ENCODE data around the gene COL16A1.
A peak's percentile ranks its signal among the peaks of the same experiment; 100 is the strongest.

The COL16A1 gene
- total RNA-seq = 0 to 0.13 (median 0.06) reads per million in 9 experiments

DNA sequence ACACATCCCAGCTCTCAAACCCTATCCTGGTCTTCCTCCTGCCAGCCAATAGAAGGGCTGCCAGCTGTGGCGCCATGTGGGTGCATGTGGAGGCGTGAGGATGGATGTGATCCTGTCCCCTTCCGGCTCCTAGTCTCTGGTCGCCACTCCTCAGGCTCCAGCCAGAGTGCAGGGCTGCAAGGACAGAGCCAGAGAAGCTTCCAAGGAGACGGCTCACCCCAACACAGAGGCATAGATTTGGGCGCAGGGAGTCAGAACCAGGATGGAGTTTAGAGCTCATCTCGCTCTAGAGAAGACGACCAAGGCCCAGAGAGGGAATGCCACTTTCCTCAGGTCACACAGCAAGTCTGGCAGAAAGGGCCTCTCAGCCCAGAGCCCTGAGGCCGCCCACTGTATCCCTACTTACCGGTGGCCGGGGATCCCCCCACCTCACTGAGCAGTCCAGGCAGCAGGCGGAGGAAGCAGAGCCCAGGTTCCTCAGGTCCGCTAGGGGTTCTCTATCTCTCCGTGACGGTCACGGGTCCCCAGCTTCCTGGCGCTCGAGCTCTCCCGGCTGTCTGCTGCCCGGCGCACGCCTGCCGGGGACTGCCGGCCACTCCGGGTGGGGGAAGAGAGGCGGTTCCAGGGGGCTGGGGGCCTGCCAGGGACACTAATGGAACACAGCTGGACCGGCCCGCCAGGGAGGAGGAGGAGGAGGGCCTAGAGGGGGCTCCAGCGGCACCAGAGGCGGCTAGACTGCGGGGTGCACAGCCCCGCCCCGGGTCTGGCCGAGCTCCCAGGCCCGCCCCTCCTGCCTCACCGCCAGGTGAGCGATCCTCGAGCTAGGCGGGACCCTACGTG, at the start of gene COL16A1:
COL16A1 (minus strand) TSS at position 587 of the 840 bp plus-strand sequence. CDS start 1,824 bp downstream, outside the sequence.
- DNase-seq = no peak
- Mint-ChIP-seq H3K27me3 (peaks cover 3 to 17% of the 10 kb centered on the region in 2 donors), H3K27ac (peak within 1 kb of the TSS; percentile 66 to 86), H3K4me1 (ENCODE audit: low read depth in 2 of 2) (peaks cover 47 to 50% of the 10 kb centered on the region in 2 donors), H3K9me3 (no peaks in the 10 kb centered on the region), H3K36me3 (ENCODE audit: insufficient read depth) (peaks cover 4% of the 10 kb centered on the region), H3K4me3 (peak within 1 kb of the TSS; percentile 61 to 71)
- no peak for ATAC-seq (replicated peaks)

DNA sequence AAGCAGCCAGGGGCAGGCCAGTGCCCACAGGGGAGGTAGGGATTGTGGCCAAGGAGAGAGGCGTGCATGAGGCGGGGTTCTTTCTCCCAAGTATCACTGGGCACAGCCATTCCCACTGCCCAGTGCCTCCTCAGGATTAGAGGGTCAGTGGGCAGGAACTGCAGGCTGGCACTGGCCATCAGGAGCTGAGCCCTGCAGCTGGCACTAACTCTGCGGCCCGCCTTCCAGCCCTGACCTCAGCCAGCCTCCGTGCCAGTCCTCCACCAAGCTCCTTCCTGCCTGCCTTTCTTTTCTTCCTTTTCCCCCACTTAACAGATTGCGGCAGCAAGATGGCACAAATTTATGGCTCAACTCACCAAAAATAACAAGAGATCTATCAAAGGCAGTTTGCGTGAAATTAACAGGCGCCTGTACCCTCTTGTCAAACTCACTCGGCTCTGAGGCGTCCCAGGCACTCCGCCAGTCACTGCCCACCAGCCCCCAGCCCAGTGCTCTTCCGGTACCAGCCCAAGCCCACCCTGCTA, 49.2 kb upstream of the COL16A1 start:
- peak overlapping the region in 1 of 2 donors; percentile 10 for H3K27ac Mint-ChIP-seq

DNA sequence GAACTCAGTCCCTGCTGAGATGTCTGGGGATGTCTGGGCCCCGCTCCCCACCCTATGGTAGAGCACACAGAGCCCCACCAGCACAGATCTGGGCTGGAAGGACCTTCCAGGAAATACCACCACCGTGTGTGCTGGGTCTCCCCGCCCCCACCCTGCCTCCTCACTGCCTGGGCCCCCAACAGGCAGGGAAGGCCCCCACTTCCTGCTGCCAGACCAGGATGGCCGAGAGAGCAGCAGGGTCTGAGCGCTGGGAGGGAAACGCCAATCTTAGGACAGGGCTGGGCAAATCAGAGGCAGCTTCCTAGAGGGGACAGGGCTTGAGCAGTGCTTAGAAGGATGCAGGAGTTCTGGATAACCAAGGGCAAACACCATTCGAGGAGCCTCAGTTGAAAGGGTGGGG, 48.4 kb upstream of the COL16A1 start:
- Mint-ChIP-seq H3K9me3 (no peaks in the 10 kb centered on the region), H3K36me3 (ENCODE audit: insufficient read depth) (no peaks in the 10 kb centered on the region), H3K4me3 (peak overlapping the region; percentile 47 to 68), H3K27me3 (no peaks in the 10 kb centered on the region), H3K4me1 (ENCODE audit: low read depth in 2 of 2) (peaks cover 48 to 49% of the 10 kb centered on the region in 2 donors), H3K27ac (peak overlapping the region; percentile 10 to 22)
- DNase-seq (no peak), ATAC-seq (replicated peaks) (no peak)

More for the DNA sequence above, 49.2 kb upstream of the COL16A1 start:
- H3K9me3 Mint-ChIP-seq = no peaks in the 10 kb centered on the region
- H3K27me3 Mint-ChIP-seq = no peaks in the 10 kb centered on the region
- DNase-seq = no peak
- H3K36me3 Mint-ChIP-seq (ENCODE audit: insufficient read depth) = no peaks in the 10 kb centered on the region
- no peak for ATAC-seq (replicated peaks)
- H3K4me1 Mint-ChIP-seq (ENCODE audit: low read depth in 2 of 2) = peaks cover 43 to 46% of the 10 kb centered on the region in 2 donors
- H3K4me3 Mint-ChIP-seq = no peak overlapping the region

DNA sequence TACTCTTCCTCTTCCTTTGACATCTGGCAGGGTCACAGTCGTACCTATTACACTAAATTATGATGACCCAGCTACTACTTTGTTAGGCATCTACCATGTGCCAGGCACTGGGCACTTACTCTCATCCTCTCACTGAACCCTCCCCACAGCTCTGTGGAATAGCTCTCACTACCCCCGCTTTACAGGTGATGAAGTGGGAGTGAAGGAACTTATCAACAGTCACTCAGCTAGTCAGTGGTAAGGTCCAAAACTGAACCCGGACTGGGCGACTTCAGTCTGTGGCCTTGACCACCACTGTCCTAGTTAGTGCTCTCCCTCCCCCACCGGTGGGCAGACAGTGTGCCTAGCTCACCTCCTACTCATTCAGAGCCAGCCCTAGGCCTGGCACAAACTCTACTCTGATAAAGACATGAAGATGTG, 48.0 kb upstream of the COL16A1 start:
- peaks cover 53% of the 10 kb centered on the region in 2 donors for H3K4me1 Mint-ChIP-seq (ENCODE audit: low read depth in 2 of 2)
- no peak overlapping the region for H3K27ac Mint-ChIP-seq
- H3K4me3 Mint-ChIP-seq = peak overlapping the region; percentile 47 to 68
- H3K36me3 Mint-ChIP-seq (ENCODE audit: insufficient read depth) = no peaks in the 10 kb centered on the region
- no peak for ATAC-seq (replicated peaks)
- DNase-seq = no peak
- H3K27me3 Mint-ChIP-seq = no peaks in the 10 kb centered on the region
- H3K9me3 Mint-ChIP-seq = no peaks in the 10 kb centered on the region

DNA sequence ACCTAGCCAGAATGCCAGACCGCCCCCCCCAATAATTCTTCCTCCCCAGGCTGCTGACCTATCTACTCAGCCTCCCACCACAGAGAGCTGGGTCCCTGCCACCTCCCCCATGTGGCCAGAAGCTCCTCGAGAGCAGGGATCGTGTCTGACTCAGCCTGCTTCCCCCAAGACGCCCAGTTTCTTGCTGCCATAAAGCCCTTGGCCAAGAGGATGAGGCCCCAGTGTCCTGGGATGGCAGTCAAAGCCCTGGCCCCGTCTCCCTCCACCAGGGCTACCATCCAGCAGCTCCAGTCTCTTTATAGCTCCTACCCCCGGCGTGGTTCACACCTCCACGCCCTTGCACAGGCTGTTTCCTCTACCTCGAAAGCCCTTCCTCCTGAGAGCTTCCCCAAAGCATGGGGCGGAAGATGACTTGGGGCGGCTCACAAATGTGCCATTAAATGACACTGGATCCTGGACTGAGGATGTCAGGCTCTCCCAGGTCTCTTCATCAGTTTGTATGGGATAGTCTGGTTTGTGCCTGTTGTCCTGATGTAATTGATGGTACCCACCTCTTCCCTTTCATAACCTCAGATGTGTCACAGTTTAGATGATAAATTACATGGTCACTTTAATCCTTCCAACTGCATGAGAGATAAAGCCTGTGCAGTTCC, 47.2 kb upstream of the COL16A1 start:
- Mint-ChIP-seq H3K4me1 (ENCODE audit: low read depth in 2 of 2) (peaks cover 61% of the 10 kb centered on the region in 2 donors), H3K36me3 (ENCODE audit: insufficient read depth) (peaks cover 2% of the 10 kb centered on the region), H3K4me3 (peak overlapping the region; percentile 84 to 85), H3K27ac (peak overlapping the region; percentile 35 to 87), H3K27me3 (no peaks in the 10 kb centered on the region), H3K9me3 (no peaks in the 10 kb centered on the region)
- peak; percentile 96 for ATAC-seq (replicated peaks)
- peak; percentile 49 to 58 (median 51) for DNase-seq

DNA sequence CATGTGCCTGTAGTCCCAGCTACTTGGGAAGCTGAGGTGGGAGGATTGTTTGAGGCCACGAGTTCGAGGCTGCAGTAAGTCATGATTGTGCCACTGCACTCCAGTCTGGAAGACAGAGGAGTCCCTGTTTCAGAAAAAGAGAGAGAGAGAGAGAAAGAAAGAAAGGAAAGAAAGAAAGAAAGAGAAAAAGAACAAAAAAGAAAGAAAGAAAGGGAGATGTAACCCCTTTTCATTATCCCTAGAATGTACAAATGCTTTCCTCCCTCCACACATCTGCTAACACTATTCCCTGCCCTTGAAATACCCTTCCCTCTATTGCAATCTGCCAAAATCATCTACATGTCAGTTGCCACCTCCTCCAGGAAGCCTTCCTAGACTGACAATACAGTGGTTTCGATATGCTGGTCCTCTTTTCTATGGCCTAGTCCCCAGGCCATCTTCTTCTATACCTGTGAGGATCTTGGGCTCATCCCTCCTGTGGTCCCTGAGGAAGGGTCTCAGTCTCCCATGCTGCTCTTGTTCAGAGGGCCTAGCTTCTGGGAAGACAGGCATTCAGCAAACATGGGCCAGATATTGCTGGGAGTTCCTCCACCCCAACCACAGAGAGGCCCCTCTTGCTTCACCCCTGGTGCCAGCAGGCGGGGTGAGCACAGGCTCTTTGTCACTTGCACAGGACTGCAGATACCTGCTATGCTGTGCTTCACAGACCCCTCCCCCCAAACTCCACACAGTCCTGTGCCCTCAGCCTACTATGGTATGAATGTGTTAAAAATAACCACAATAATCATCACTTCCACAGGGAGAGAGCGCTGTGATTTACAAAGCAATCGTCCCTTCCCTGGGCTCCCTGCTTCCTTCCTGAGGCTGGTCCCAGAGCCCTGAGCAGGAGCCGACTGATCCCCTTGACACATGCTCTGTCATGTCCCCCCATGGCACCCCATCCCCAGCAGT, 46.2 kb upstream of the COL16A1 start:
- H3K4me1 Mint-ChIP-seq (ENCODE audit: low read depth in 2 of 2) = peaks cover 67 to 69% of the 10 kb centered on the region in 2 donors
- H3K4me3 Mint-ChIP-seq = peak overlapping the region; percentile 84 to 85
- peaks cover 2% of the 10 kb centered on the region for H3K36me3 Mint-ChIP-seq (ENCODE audit: insufficient read depth)
- DNase-seq (no peak), ATAC-seq (replicated peaks) (no peak)
- no peaks in the 10 kb centered on the region for H3K27me3 Mint-ChIP-seq
- peak overlapping the region; percentile 80 to 87 for H3K27ac Mint-ChIP-seq
- H3K9me3 Mint-ChIP-seq = no peaks in the 10 kb centered on the region

DNA sequence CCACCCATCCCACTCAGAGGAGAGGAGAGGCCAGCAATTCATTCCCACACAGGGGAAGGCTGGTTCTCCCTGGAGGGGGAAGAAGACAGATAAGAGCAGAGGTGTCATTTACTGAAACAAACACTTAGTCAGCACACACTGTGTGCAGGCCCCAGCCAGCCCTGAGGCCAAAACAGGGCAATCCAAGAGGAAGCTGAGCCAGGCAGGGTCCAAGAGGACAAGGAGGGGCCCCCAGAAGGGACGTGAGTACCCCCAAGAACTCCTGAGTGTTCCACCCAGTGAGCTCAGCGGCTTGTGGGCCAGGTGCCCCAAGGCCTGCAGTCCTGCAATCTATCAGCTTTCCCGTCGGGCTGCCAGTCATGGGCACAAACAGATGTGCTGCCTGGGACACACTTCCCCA, 44.5 kb upstream of the COL16A1 start:
- Mint-ChIP-seq H3K4me1 (ENCODE audit: low read depth in 2 of 2) (peaks cover 67% of the 10 kb centered on the region in 2 donors), H3K9me3 (no peaks in the 10 kb centered on the region), H3K27me3 (no peaks in the 10 kb centered on the region), H3K27ac (no peak overlapping the region), H3K36me3 (ENCODE audit: insufficient read depth) (peaks cover 2% of the 10 kb centered on the region), H3K4me3 (no peak overlapping the region)
- ATAC-seq (replicated peaks) (no peak), DNase-seq (no peak)

DNA sequence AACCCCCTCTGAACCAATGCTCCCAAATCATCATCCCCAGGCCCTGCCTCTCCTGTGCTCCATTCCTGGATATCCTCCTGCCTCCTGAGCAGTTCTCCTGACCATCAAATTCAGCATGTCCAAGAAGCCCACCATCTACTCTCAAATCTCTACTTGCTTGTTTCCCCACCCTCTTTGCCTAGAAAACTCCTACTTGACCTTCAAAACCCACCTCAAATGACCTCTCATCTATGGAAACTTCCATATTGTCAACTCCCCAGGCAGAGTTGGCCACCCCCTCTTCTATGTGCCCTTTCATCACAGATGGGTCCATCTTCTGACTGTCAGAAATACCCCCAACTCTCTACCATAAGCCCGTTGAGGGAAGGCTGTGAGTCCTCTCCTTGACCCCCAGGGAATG, 43.5 kb upstream of the COL16A1 start:
- H3K27me3 Mint-ChIP-seq = no peaks in the 10 kb centered on the region
- H3K4me1 Mint-ChIP-seq (ENCODE audit: low read depth in 2 of 2) = peaks cover 61 to 62% of the 10 kb centered on the region in 2 donors
- DNase-seq (no peak), ATAC-seq (replicated peaks) (no peak)
- peaks cover 2% of the 10 kb centered on the region for H3K36me3 Mint-ChIP-seq (ENCODE audit: insufficient read depth)
- peak overlapping the region; percentile 65 to 75 for H3K4me3 Mint-ChIP-seq
- H3K9me3 Mint-ChIP-seq = no peaks in the 10 kb centered on the region
- peak overlapping the region; percentile 54 to 84 for H3K27ac Mint-ChIP-seq

DNA sequence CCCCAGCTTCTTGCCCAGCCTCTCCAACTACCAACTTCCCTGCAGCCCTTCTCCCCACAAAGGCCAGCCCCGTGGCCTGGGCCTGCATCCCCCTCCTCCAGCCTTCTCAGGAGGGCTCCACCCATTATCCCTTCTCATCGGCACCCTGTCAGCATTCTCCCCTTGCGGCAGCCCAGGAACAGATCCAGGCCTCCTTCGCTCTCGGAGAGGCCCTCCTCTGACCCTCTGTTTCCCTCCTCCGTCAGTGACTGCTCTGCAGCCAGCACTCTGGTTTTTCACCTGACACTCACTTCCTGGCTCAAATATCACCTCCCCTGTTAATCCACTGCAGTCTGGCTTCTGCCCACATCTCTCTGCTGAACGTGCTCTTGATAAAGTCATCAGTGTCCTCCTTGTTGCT, 42.9 kb upstream of the COL16A1 start:
- H3K9me3 Mint-ChIP-seq = no peaks in the 10 kb centered on the region
- peak overlapping the region; percentile 54 to 84 for H3K27ac Mint-ChIP-seq
- no peak for DNase-seq
- peaks cover 2% of the 10 kb centered on the region for H3K36me3 Mint-ChIP-seq (ENCODE audit: insufficient read depth)
- H3K27me3 Mint-ChIP-seq = no peaks in the 10 kb centered on the region
- peaks cover 56 to 58% of the 10 kb centered on the region in 2 donors for H3K4me1 Mint-ChIP-seq (ENCODE audit: low read depth in 2 of 2)
- ATAC-seq (replicated peaks) = peak; percentile 27
- H3K4me3 Mint-ChIP-seq = peak overlapping the region; percentile 65 to 75

DNA sequence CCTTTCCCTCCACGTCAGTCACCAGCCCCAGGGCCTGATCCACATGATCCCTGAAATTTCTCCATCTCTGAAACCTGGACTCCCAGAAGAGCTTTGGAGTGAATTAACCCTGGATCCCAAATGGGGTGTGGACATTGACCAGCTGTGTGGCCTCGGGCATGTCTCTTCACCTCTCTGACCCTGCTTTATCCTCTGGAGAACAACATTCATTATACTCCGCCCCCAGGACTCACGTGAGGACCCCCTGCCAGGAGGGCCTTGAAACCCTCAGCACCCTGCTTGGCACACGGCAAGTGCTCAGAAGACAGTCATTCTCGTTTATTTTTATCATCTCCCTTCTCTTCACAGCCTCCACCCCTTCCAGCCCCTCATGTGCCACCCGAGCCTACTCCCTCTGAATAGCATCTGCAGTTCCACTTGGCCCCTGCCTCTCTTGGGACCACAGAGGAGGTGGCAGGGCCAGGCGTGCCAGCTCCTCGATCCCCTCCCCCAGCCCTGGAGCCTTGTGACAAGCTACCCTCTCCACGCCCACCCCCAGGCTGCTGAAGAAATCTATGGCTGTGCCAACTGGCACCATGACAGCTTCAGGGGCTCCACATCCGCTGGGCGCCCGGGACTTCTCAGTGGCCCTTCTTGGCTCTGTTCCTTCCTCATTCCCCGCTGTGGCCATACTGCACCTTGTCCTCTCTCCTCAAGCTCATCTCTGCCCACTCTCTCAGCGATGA, 42.3 kb upstream of the COL16A1 start:
- no peak for DNase-seq
- ATAC-seq (replicated peaks) = no peak
- Mint-ChIP-seq H3K4me3 (peak overlapping the region; percentile 65 to 75), H3K4me1 (ENCODE audit: low read depth in 2 of 2) (peaks cover 51 to 55% of the 10 kb centered on the region in 2 donors), H3K27me3 (no peaks in the 10 kb centered on the region), H3K9me3 (no peaks in the 10 kb centered on the region), H3K36me3 (ENCODE audit: insufficient read depth) (peaks cover 2% of the 10 kb centered on the region), H3K27ac (peak overlapping the region; percentile 54 to 84)

DNA sequence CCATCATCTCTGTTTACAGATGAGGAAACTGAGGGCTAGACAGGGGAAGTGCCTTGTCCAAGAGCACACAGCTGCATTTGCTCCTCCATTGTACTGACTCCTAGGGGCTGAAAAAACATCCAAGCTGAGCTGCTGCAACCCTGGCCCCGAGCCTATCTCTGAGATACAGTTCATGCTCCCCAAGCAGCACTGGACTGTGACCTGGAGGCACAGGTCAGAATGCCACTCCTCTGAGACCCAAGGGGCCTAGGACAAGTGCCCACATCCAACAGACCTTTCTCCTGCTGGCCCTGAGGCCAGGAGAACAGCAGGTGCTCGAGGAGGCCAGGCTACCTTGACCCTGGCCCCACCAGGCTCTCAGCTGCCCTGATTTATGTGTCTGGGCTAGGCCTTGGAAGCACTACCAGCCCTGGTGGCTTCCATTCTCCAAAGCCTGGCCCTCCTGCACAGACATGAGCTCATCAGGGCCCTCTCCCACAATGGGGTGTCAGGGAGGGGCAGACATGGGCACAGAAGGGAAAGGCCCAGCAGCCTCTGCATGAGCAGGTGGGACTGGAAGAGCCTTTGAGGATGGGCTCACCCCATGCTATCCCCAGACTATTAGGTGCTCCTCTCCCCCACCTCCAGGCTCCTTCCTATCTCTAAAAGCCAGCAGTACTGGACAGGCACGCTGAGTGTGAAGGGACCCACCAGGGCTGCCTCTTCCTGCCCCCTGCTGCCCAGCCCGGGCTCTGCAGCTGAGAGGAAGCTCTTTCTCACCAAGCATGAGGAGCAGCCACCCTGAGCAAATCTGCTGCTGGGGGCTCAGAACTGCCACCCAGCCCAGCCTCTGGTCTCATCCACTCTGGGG, 41.5 kb upstream of the COL16A1 start:
- peak overlapping the region in 1 of 2 donors; percentile 27 for H3K4me3 Mint-ChIP-seq
- H3K36me3 Mint-ChIP-seq (ENCODE audit: insufficient read depth) = peaks cover 2% of the 10 kb centered on the region
- no peaks in the 10 kb centered on the region for H3K9me3 Mint-ChIP-seq
- peak; percentile 46 to 63 (median 50) for DNase-seq
- H3K27ac Mint-ChIP-seq = no peak overlapping the region
- H3K4me1 Mint-ChIP-seq (ENCODE audit: low read depth in 2 of 2) = peaks cover 43 to 47% of the 10 kb centered on the region in 2 donors
- ATAC-seq (replicated peaks) = peak; percentile 82
- H3K27me3 Mint-ChIP-seq = no peaks in the 10 kb centered on the region

All from effector memory CD8-positive, alpha-beta T cell (primary cell).